COLO668 (cell line): ENCODE measurements around the gene ACP5.
A peak's percentile ranks its signal among the peaks of the same experiment; 100 is the strongest.

Experiments used
- DNase-seq: peaks from one replicate; lab custom pipeline; 2025; ENCODE audit not compliant: unreplicated experiment; lab: John Stamatoyannopoulos, UW

The ACP5 gene

DNA sequence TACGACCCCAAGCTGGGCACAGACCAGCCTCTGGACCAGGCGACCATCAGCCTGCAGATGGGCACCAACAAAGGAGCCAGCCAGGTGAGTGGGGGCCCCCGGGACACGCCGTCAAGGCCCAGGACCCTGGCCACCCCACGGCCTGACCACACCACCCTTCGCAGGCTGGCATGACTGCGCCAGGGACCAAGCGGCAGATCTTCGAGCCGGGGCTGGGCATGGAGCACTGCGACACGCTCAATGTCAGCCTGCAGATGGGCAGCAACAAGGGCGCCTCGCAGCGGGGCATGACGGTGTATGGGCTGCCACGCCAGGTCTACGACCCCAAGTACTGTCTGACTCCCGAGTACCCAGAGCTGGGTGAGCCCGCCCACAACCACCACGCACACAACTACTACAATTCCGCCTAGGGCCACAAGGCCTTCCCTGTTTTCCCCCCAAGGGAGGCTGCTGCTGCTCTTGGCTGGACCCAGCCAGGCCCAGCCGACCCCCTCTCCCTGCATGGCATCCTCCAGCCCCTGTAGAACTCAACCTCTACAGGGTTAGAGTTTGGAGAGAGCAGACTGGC, 28.0 kb downstream of the ACP5 start:
- DNase-seq, result no peak

- DNase-seq, result no peak
Measured at GRCh38 chr19:11547929-11548700, 29.3 kb downstream of the ACP5 start.

DNA sequence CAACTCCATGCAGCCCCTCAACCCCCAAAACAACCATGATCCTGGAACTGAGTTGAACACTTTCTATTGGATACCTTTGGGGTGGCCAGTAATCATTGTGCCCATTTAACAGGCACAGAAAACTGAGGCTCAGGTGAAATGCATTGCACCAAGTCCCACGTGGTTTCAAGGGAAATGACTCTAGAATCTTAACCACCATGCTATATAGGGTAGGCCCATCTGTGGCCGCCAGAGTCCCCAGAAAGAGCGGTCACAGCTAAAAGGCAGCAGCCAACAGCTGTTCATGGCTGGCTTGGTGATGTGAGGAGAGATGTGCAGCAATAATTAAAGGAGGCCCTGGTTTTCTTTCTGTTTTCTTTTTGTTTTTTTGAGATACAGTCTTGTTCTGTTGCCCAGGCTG, 36.2 kb downstream of the ACP5 start:
- DNase-seq, result no peak

- DNase-seq, result no peak
Measured at GRCh38 chr19:11540645-11541044, 36.8 kb downstream of the ACP5 start.

- DNase-seq, result no peak
Measured at GRCh38 chr19:11539495-11540365, 37.7 kb downstream of the ACP5 start.

GRCh38 chr19:11538232-11539036, 39.0 kb downstream of the ACP5 start, which contains the start of gene CNN1:
Gene CNN1 (plus strand): TSS chr19:11538851. CDS start chr19:11538928, 77 bp downstream.
- DNase-seq, result no peak

DNA sequence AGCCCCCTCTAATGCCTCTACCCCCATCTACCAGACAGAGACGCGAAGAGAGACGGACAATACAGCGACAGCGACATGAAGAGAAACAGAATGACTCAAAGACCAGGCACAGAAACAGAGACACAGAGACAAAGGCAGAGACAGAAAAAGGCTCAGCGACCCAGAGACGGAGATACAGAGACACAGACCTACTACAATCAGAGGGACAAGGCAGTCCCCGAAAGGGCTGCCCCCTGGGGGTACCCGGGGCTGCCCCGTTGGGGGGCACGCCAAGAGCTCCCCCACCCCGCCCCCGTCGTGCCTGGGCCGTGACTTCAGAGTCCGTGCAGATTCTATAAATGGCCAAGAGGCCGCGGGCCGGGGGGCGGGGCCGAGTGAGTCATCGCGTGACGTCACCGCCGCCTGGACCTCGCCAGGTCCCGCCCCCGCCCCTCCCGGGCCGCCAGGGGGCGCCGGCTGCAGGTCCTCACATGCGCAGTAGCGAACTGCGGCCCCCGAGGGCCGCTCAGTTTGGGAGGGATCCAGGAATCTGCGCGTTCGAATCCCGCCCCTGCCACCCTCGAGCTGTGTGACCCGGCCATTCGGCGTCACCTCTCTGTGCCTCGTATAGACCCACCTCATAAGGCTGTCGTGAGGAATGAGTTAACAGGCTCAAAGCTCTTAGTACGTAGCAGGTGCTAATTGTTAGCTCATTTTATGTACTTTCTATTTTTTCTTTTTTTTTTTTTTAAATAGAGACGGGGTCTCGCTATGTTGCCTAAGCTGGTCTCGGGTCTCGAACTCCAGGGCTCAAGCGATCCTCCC, 41.5 kb downstream of the ACP5 start:
- peak; percentile 92 for DNase-seq

DNA sequence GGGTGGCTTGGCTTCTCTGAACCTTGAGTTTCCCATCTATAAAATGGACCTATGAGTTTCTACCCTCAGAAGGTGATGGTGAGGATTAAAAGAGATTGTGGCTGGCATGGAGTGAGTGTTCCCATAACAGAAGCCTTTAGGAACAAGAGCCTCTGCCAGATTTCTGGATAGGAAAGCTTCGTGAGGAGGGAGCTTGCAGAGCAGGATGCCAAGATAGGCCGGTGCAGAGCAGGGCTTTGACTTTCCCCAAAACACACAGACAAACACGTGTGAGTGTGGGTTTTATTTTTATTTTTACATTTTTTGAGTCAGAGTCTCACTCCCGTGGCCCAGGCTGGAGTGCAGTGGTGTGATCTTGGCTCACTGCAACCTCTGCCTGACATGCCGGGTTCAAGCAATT, 42.5 kb downstream of the ACP5 start:
- no peak for DNase-seq

GRCh38 chr19:11534538-11534937, 42.9 kb downstream of the ACP5 start:
- no peak for DNase-seq

- DNase-seq, result peak; percentile 72
Measured at GRCh38 chr19:11530432-11530831, 47.0 kb downstream of the ACP5 start.

- peak; percentile 96 for DNase-seq
Measured at GRCh38 chr19:11528551-11529341, 48.7 kb downstream of the ACP5 start, which contains the start of gene ECSIT. Gene ECSIT (minus strand): TSS chr19:11529134. CDS start chr19:11519170, 9,964 bp downstream.
